Measurements from ENCODE around the gene ITPRIPL1. TPM values are rescaled to one million over a fixed set of nuclear protein-coding genes. Genes with fewer than 3 reads are reported as not detected.

The ITPRIPL1 gene
- polyA plus RNA-seq, 1 experiment, result 0.52 TPM

DNA sequence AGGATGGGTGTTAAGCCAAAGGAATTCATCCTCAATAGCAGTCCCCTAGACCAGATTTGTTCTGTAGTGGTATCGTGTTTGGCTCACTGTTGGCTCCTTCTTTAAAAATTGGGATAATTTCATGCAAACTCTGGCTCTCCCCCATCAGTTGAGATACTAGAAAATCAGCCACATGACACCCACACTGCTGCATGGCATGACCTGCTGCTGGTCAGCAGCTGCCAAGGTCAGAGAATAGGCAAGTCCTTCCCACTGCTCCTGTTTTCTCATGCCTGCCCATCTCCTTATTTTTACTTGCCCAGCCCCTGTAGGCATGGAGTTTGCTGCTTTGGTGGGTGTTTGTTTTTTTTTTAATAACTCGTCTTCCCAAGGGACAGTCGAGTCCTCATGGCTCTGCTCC, 18.7 kb upstream of the ITPRIPL1 start:
- POLR2A ChIA-PET, result no interaction called here
- Histone ChIP-seq H3K4me3 (ENCODE audit: low read depth, low read length) (peak overlapping the region; percentile 86), H3K36me3 (ENCODE audit: control insufficient read depth, insufficient read depth, low read length) (peaks cover 5% of the 10 kb centered on the region), H3K27me3 (ENCODE audit: control insufficient read depth, insufficient read depth, low read length) (no peaks in the 10 kb centered on the region)
- TF ChIP-seq, protein P1, sequence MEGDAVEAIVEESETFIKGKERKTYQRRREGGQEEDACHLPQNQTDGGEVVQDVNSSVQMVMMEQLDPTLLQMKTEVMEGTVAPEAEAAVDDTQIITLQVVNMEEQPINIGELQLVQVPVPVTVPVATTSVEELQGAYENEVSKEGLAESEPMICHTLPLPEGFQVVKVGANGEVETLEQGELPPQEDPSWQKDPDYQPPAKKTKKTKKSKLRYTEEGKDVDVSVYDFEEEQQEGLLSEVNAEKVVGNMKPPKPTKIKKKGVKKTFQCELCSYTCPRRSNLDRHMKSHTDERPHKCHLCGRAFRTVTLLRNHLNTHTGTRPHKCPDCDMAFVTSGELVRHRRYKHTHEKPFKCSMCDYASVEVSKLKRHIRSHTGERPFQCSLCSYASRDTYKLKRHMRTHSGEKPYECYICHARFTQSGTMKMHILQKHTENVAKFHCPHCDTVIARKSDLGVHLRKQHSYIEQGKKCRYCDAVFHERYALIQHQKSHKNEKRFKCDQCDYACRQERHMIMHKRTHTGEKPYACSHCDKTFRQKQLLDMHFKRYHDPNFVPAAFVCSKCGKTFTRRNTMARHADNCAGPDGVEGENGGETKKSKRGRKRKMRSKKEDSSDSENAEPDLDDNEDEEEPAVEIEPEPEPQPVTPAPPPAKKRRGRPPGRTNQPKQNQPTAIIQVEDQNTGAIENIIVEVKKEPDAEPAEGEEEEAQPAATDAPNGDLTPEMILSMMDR (IDR thresholded peaks at IDR 0.05; ENCODE audit: insufficient read depth, low read depth, low read length), result no peak
- CTCF ChIA-PET, result no interaction called here
- no peak for DNase-seq (ENCODE audit: low read depth)

DNA sequence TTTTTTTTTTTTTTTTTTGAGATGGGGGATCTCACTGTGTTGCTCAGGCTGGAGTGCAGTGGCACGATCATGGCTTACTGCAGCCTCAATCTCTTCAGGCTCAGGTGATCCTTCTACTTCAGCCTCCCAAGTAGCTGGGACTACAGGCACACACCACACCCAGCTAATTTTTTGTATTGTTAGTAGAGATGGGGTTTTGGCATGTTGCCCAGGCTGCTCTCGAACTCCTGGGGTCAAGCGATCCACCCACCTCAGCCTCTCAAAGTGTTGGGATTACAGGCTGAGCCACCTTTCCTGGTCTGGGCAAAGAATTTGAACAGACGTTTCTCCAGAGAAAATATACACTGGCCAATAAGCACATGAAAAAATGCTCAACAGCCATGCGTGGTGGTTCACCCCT, 16.9 kb upstream of the ITPRIPL1 start:
- DNase-seq (ENCODE audit: low read depth), result no peak
- H3K4me3 ChIP-seq (ENCODE audit: low read depth, low read length), result no peak overlapping the region
- no peaks in the 10 kb centered on the region for H3K27me3 ChIP-seq (ENCODE audit: control insufficient read depth, insufficient read depth, low read length)
- CTCF ChIA-PET, result interaction anchor here (2.1 kb wide), 1 partner anchor 13 kb away, joined by 6 read pairs; no protein-coding TSS in a partner anchor
- POLR2A ChIA-PET, result no interaction called here
- TF ChIP-seq, protein P1 (IDR thresholded peaks at IDR 0.05; ENCODE audit: insufficient read depth, low read depth, low read length), result no peak
- H3K36me3 ChIP-seq (ENCODE audit: control insufficient read depth, insufficient read depth, low read length), result no peaks in the 10 kb centered on the region; the same call in none of the 2 replicates

DNA sequence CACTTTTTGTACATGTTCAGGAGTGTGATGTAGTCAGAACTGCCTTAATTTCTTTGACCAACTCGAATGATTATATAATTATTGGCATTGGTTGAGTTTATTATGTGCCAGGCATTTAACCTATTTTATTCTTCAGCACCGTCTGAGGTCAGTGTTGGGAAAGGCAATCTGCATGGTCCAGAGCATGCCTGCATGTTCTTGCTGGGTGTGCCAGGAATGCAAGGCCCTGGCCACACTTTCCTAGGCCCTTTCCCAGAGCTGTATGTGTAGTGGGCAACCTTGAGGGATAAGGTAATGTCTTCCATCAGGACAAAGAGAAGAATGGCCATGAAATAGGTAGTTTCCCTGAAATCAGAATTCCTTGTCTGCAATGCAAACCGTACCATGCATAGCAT, 10.1 kb upstream of the ITPRIPL1 start:
- ChIA-PET CTCF (interaction anchor here (1.2 kb wide), 1 partner anchor 194 kb away, joined by 4 read pairs; no protein-coding TSS in a partner anchor), POLR2A (no interaction called here)
- TF ChIP-seq, protein P1 (IDR thresholded peaks at IDR 0.05; ENCODE audit: insufficient read depth, low read depth, low read length), result no peak
- H3K27me3 ChIP-seq (ENCODE audit: control insufficient read depth, insufficient read depth, low read length), result no peaks in the 10 kb centered on the region
- H3K36me3 ChIP-seq (ENCODE audit: control insufficient read depth, insufficient read depth, low read length), result no peaks in the 10 kb centered on the region
- DNase-seq (ENCODE audit: low read depth), result no peak
- H3K4me3 ChIP-seq (ENCODE audit: low read depth, low read length), result no peak overlapping the region

DNA sequence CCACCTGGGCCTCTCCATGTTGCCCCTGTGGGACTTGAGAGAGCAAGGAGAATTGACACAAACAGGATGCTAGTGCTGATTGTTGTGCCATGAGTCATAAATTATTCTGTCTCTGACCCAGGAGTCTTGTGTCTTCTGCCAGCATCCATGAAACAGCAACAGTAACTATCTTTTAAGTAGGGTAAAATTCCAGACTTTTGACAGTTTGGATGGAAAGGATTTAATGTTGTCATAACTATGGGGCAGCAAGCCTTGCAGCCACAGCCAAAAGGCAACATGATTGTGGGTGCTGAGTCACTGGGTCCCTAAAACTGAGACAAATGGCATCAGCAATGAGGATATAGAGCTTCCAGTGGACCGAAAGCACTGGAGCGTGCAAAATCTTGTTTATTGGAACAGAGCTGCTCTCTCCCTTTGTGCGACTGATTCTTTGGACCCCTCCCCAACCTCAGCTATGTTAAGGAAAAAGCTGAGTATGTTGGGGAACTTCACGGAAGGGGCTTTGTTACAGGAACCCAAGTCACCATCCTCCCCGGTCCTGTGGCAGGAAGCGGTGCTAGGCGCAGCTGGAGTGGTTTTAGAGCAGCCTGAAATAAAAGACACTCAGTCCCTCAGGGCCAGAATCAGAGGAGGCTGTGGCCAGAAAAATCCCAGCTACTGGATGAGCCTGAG, 9.6 kb upstream of the ITPRIPL1 start:
- Histone ChIP-seq H3K36me3 (ENCODE audit: control insufficient read depth, insufficient read depth, low read length) (no peaks in the 10 kb centered on the region), H3K27me3 (ENCODE audit: control insufficient read depth, insufficient read depth, low read length) (no peaks in the 10 kb centered on the region), H3K4me3 (ENCODE audit: low read depth, low read length) (no peak overlapping the region)
- POLR2A ChIA-PET, result no interaction called here
- TF ChIP-seq, protein P1 (IDR thresholded peaks at IDR 0.05; ENCODE audit: insufficient read depth, low read depth, low read length), result no peak
- DNase-seq (ENCODE audit: low read depth), result peak; percentile 46
- CTCF ChIA-PET, result interaction anchor here (1.2 kb wide), 1 partner anchor 194 kb away, joined by 4 read pairs; no protein-coding TSS in a partner anchor

DNA sequence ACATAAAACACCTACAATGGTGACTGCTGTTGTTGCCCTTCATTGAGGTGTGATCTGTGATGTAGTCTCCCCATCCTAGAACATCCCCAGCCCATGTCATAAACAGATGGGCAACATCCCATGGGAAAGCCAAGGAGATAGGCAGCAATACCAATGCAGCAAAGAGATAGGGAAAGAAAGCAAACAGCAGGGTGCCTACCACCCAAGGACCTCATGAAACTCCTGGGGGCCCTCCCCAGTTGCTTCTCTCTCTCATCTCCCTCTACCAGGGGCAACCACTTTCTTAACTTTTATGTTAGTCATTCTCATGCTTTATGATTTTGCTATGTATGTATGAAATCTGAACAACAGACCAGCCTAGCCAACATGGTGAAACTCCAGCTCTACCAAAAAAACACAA, 8.1 kb upstream of the ITPRIPL1 start:
- ChIA-PET POLR2A (no interaction called here), CTCF (no interaction called here)
- Histone ChIP-seq H3K4me3 (ENCODE audit: low read depth, low read length) (no peak overlapping the region), H3K27me3 (ENCODE audit: control insufficient read depth, insufficient read depth, low read length) (peaks cover 3% of the 10 kb centered on the region; the same call in 1 of the 2 replicates), H3K36me3 (ENCODE audit: control insufficient read depth, insufficient read depth, low read length) (no peaks in the 10 kb centered on the region)
- DNase-seq (ENCODE audit: low read depth), result no peak
- TF ChIP-seq, protein P1 (IDR thresholded peaks at IDR 0.05; ENCODE audit: insufficient read depth, low read depth, low read length), result no peak
